Measurements from ENCODE around the gene NR2F1-AS1.

- TF ChIP-seq REST (IDR thresholded peaks at IDR 0.05; ENCODE audit: insufficient read depth in 1 of 2, low read depth in 2 of 2, low read length in 2 of 2) (no peak), SIN3A (IDR thresholded peaks at IDR 0.05; ENCODE audit: borderline replicate concordance, insufficient read depth, low read length) (no peak)
These were observed 2.4 kb upstream of the NR2F1-AS1 start for GRCh38 chr5:93583439-93583767.
